ENCODE data around the gene KCMF1. TPM values are rescaled to one million over a fixed set of nuclear protein-coding genes. Genes with fewer than 3 reads are reported as not detected.

The KCMF1 gene
- total and polyA plus RNA-seq, 5 experiments from 2014 or later: 13.3 to 74.8 (median 30.2) TPM

GRCh38 chr2:85016446-85016845 lies 45.5 kb downstream of the KCMF1 start:
- ATAC-seq (no peak), DNase-seq (no peak)
- H3K27me3 Mint-ChIP-seq: no peaks in the 10 kb centered on the region
- POLR2A ChIA-PET: interaction anchor here (0.6 to 1.7 kb wide), 2 partner anchors 90 to 309 kb away, joined by 3 to 9 read pairs; no protein-coding TSS in a partner anchor
- H3K9me3 Mint-ChIP-seq: no peaks in the 10 kb centered on the region
- peak overlapping the region in 3 of 10 donors; percentile 19 to 71 (median 25) for H3K27ac Mint-ChIP-seq
- H3K4me3 Mint-ChIP-seq: no peak overlapping the region
- H3K4me1 Mint-ChIP-seq: peaks cover 26 to 83% (median 73%) of the 10 kb centered on the region in 4 donors
- H3K36me3 Mint-ChIP-seq: peaks cover 0 to 6% (median 2%) of the 10 kb centered on the region in 3 donors

GRCh38 chr2:85017411-85018048 lies 46.6 kb downstream of the KCMF1 start:
- POLR2A ChIA-PET: interaction anchor here (0.6 to 1.7 kb wide), 5 partner anchors 48 to 112 kb away, joined by 3 to 9 read pairs (median 3); partner anchors contain the start of gene TMSB10
- peaks cover 19 to 74% (median 66%) of the 10 kb centered on the region in 4 donors for H3K4me1 Mint-ChIP-seq
- DNase-seq (peak in 3 of 10 donors; percentile 16 to 17 (median 16)), ATAC-seq (no peak)
- peak overlapping the region in 2 of 10 donors; percentile 15 to 32 for H3K4me3 Mint-ChIP-seq
- peak overlapping the region in 4 of 10 donors; percentile 20 to 55 (median 43) for H3K27ac Mint-ChIP-seq
- H3K27me3 Mint-ChIP-seq: no peaks in the 10 kb centered on the region
- H3K9me3 Mint-ChIP-seq: no peaks in the 10 kb centered on the region
- H3K36me3 Mint-ChIP-seq: peaks cover 0 to 15% (median 6%) of the 10 kb centered on the region in 3 donors

GRCh38 chr2:85018049-85018447 lies 47.1 kb downstream of the KCMF1 start:
- Mint-ChIP-seq H3K36me3 (peaks cover 0 to 20% (median 6%) of the 10 kb centered on the region in 3 donors), H3K9me3 (no peaks in the 10 kb centered on the region), H3K4me3 (peak overlapping the region in 2 of 10 donors; percentile 15 to 32), H3K27me3 (no peaks in the 10 kb centered on the region), H3K27ac (peak overlapping the region in 4 of 10 donors; percentile 33 to 55 (median 52)), H3K4me1 (peaks cover 16 to 69% (median 61%) of the 10 kb centered on the region in 4 donors)
- DNase-seq (no peak), ATAC-seq (no peak)
- POLR2A ChIA-PET: interaction anchor here (0.8 to 1.7 kb wide), 4 partner anchors 48 to 112 kb away, joined by 3 to 9 read pairs (median 4); partner anchors contain the start of gene TMSB10

- no peaks in the 10 kb centered on the region for H3K9me3 Mint-ChIP-seq
- no peak overlapping the region for H3K4me3 Mint-ChIP-seq
- POLR2A ChIA-PET: interaction anchor here (0.9 kb wide), 1 partner anchor 99 kb away, joined by 3 read pairs; no protein-coding TSS in a partner anchor
- peak overlapping the region in 3 of 10 donors; percentile 9 to 66 (median 36) for H3K27ac Mint-ChIP-seq
- H3K4me1 Mint-ChIP-seq: peaks cover 14 to 64% (median 58%) of the 10 kb centered on the region in 4 donors
- H3K36me3 Mint-ChIP-seq: peaks cover 0 to 30% (median 8%) of the 10 kb centered on the region in 3 donors
- no peak for DNase-seq
- no peaks in the 10 kb centered on the region for H3K27me3 Mint-ChIP-seq
- ATAC-seq: no peak
These were observed 48.2 kb downstream of the KCMF1 start for GRCh38 chr2:85019121-85019520.

GRCh38 chr2:85022232-85022631 lies 51.3 kb downstream of the KCMF1 start:
- POLR2A ChIA-PET: no interaction called here
- Mint-ChIP-seq H3K27ac (peak overlapping the region in 2 of 10 donors; percentile 29 to 47), H3K4me3 (no peak overlapping the region), H3K36me3 (peaks cover 0 to 46% (median 8%) of the 10 kb centered on the region in 3 donors), H3K4me1 (peaks cover 14 to 54% (median 51%) of the 10 kb centered on the region in 4 donors), H3K9me3 (no peaks in the 10 kb centered on the region), H3K27me3 (no peaks in the 10 kb centered on the region)
- no peak for ATAC-seq
- DNase-seq: no peak

- peak overlapping the region in 5 of 10 donors; percentile 27 to 82 (median 75) for H3K27ac Mint-ChIP-seq
- no peaks in the 10 kb centered on the region for H3K27me3 Mint-ChIP-seq
- H3K4me3 Mint-ChIP-seq: peak overlapping the region in 1 of 10 donors; percentile 26
- DNase-seq (no peak), ATAC-seq (no peak)
- peaks cover 0 to 67% (median 15%) of the 10 kb centered on the region in 3 donors for H3K36me3 Mint-ChIP-seq
- H3K9me3 Mint-ChIP-seq: no peaks in the 10 kb centered on the region
- peaks cover 10 to 45% (median 41%) of the 10 kb centered on the region in 4 donors for H3K4me1 Mint-ChIP-seq
- POLR2A ChIA-PET: interaction anchor here (0.6 kb wide), 1 partner anchor 31 kb away, joined by 3 read pairs; no protein-coding TSS in a partner anchor
These were observed 53.5 kb downstream of the KCMF1 start for GRCh38 chr2:85024372-85025047.

- POLR2A ChIA-PET: interaction anchor here (1.0 kb wide), 1 partner anchor 13 kb away, joined by 3 read pairs; no protein-coding TSS in a partner anchor
- no peak for DNase-seq
- Mint-ChIP-seq H3K27me3 (no peaks in the 10 kb centered on the region), H3K36me3 (peaks cover 0 to 85% (median 36%) of the 10 kb centered on the region in 3 donors), H3K9me3 (no peaks in the 10 kb centered on the region), H3K4me1 (peaks cover 5 to 16% (median 10%) of the 10 kb centered on the region in 4 donors), H3K27ac (no peak overlapping the region), H3K4me3 (no peak overlapping the region)
- ATAC-seq: no peak
These were observed 61.7 kb downstream of the KCMF1 start for GRCh38 chr2:85032621-85033020.

- H3K36me3 Mint-ChIP-seq: peaks cover 0 to 86% (median 33%) of the 10 kb centered on the region in 3 donors
- no peaks in the 10 kb centered on the region for H3K9me3 Mint-ChIP-seq
- H3K4me3 Mint-ChIP-seq: no peak overlapping the region
- H3K4me1 Mint-ChIP-seq: peaks cover 5 to 16% (median 9%) of the 10 kb centered on the region in 4 donors
- no peak overlapping the region for H3K27ac Mint-ChIP-seq
- POLR2A ChIA-PET: interaction anchor here (0.6 to 1.0 kb wide), 2 partner anchors 12 to 62 kb away, joined by 3 to 4 read pairs; no protein-coding TSS in a partner anchor
- DNase-seq: no peak
- no peaks in the 10 kb centered on the region for H3K27me3 Mint-ChIP-seq
- ATAC-seq: no peak
These were observed 62.4 kb downstream of the KCMF1 start for GRCh38 chr2:85033388-85033787.

- H3K4me3 Mint-ChIP-seq: no peak overlapping the region
- no peaks in the 10 kb centered on the region for H3K9me3 Mint-ChIP-seq
- peak overlapping the region in 1 of 10 donors; percentile 14 for H3K27ac Mint-ChIP-seq
- DNase-seq (no peak), ATAC-seq (no peak)
- H3K36me3 Mint-ChIP-seq: peaks cover 0 to 86% (median 36%) of the 10 kb centered on the region in 3 donors
- no peaks in the 10 kb centered on the region for H3K27me3 Mint-ChIP-seq
- H3K4me1 Mint-ChIP-seq: peaks cover 5 to 18% (median 9%) of the 10 kb centered on the region in 4 donors
- POLR2A ChIA-PET: interaction anchor here (0.6 kb wide), 1 partner anchor 62 kb away, joined by 4 read pairs; no protein-coding TSS in a partner anchor
These were observed 63.2 kb downstream of the KCMF1 start for GRCh38 chr2:85034158-85034557.

GRCh38 chr2:85037622-85038021 lies 66.7 kb downstream of the KCMF1 start:
- Mint-ChIP-seq H3K27me3 (no peaks in the 10 kb centered on the region), H3K27ac (peak overlapping the region in 2 of 10 donors; percentile 29 to 51), H3K9me3 (no peaks in the 10 kb centered on the region), H3K4me1 (peaks cover 6 to 22% (median 15%) of the 10 kb centered on the region in 4 donors), H3K36me3 (peaks cover 4 to 89% (median 24%) of the 10 kb centered on the region in 3 donors), H3K4me3 (no peak overlapping the region)
- ATAC-seq (no peak), DNase-seq (no peak)
- POLR2A ChIA-PET: no interaction called here

- Mint-ChIP-seq H3K9me3 (no peaks in the 10 kb centered on the region), H3K4me3 (no peak overlapping the region), H3K36me3 (peaks cover 12 to 95% (median 26%) of the 10 kb centered on the region in 3 donors), H3K27me3 (no peaks in the 10 kb centered on the region), H3K4me1 (peaks cover 4 to 22% (median 11%) of the 10 kb centered on the region in 4 donors), H3K27ac (peak overlapping the region in 4 of 10 donors; percentile 5 to 66 (median 49))
- POLR2A ChIA-PET: no interaction called here
- no peak for DNase-seq
- no peak for ATAC-seq
These were observed 71.4 kb downstream of the KCMF1 start for GRCh38 chr2:85042330-85042729.

GRCh38 chr2:85048534-85048933 lies 77.6 kb downstream of the KCMF1 start:
- Mint-ChIP-seq H3K27ac (peak overlapping the region in 6 of 10 donors; percentile 18 to 56 (median 36)), H3K9me3 (no peaks in the 10 kb centered on the region), H3K27me3 (no peaks in the 10 kb centered on the region), H3K4me3 (no peak overlapping the region), H3K36me3 (peaks cover 0 to 88% (median 20%) of the 10 kb centered on the region in 3 donors), H3K4me1 (peaks cover 4 to 6% (median 5%) of the 10 kb centered on the region in 4 donors)
- ATAC-seq: no peak
- no peak for DNase-seq
- POLR2A ChIA-PET: no interaction called here

All from naive thymus-derived CD8-positive, alpha-beta T cell (primary cell).